OCI-LY3 (cell line): ENCODE data around the gene ZNF621.

Experiments
- CTCF ChIP-seq: fragments of 200-600, 300-600 bp; sonication (generic); IDR thresholded peaks from 2 replicates; pipeline ENCODE4 v1.5.1; 2014; ENCODE audit warnings: antibody characterized with exemption, low read length, low read depth
- EZH2phosphoT487 ChIP-seq: fragments of 200-600 bp; shearing (Covaris generic); IDR thresholded peaks from 2 replicates; pipeline ENCODE4 v1.6.1; 2018; ENCODE audit warnings: antibody characterized with exemption, mixed run types, low read depth

GRCh38 chr3:40576396-40576795, 51.6 kb downstream of the ZNF621 start:
- TF ChIP-seq CTCF: no peak
- no peak for TF ChIP-seq EZH2phosphoT487
